Urinary bladder (tissue), 4 donors: ENCODE results near the gene CFAP299. TPM values are rescaled to one million over a fixed set of nuclear protein-coding genes. Genes with fewer than 3 reads are reported as not detected.
"Not testable (repeated sequence)": the region's sequence is repeated elsewhere in the genome, so short reads cannot be mapped to it uniquely, and the experiment has no call there.

Experiments
- DNase-seq: peaks from one replicate; pipeline ENCODE4 v3.0.0-alpha.2; 2015; ENCODE audit errors: extremely low spot score
- H3K27ac ChIP-seq: one replicate; pipeline ENCODE4 v1.5.1; 2013; ENCODE audit warnings: low read depth, mild to moderate bottlenecking, moderate library complexity
- H3K36me3 ChIP-seq: one replicate; pipeline ENCODE4 v1.6.1; 2013; ENCODE audit warnings: mild to moderate bottlenecking, moderate library complexity; ENCODE audit not compliant: insufficient read depth
- H3K4me1 ChIP-seq: one replicate; pipeline ENCODE4 v1.6.1; 2013; ENCODE audit warnings: mild to moderate bottlenecking, moderate library complexity; ENCODE audit not compliant: insufficient read depth
- H3K4me3 ChIP-seq: one replicate; pipeline ENCODE4 v1.5.1; 2013; ENCODE audit warnings: low read depth, low read length
- WGBS: extraction: QIAGEN DNeasy Blood & Tissue Kit; methylation state at CpG from one replicate; pipeline ENCODE4 v1.1.7; 2013; 5-methylcytosine and 5-hydroxymethylcytosine counted together
- polyA plus RNA-seq: library from polyadenylated mRNA; stranded (reverse); fragments of 200-250 nt; gene quantifications from one replicate; pipeline ENCODE4 v1.2.3, GENCODE V29; 2013
- total RNA-seq: library from RNA; depleted of rRNA; stranded (reverse); fragments of >200 nt; gene quantifications from one replicate; pipeline ENCODE4 v1.2.3, GENCODE V29; 2014
- donor health status: healthy with polysubstance abuse.
- donor health status: healthy.

CFAP299 gene
- total and polyA plus RNA-seq, 2 donors: not detected

GRCh38 chr4:80608281-80608980, 272.9 kb downstream of the CFAP299 start:
- H3K4me1 ChIP-seq: no peaks in the 10 kb centered on the region
- no peak overlapping the region for H3K27ac ChIP-seq
- DNase-seq: no peak
- WGBS: 56% methylated on average over 3 of the region's 3 CpGs
- no peaks in the 10 kb centered on the region for H3K36me3 ChIP-seq
- H3K4me3 ChIP-seq: no peak overlapping the region

DNA sequence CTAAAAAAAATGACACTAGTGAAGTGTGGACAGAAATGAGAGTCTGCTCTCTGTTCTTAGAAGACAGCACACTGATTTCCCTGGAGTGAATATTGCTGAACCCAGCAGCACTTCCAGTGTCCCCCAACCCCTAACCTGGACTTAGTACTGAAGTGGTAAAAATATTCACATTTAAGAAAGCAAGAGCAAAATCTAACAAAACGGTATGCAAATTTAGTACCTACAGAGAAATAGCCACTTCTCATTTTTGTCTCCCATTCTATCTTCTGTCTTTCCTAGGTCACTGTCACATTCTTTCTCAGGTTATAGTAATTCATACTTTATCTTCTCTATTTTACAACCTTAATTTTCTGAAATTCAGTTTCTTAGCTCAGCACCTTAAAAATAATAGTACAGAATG, 274.7 kb downstream of the CFAP299 start:
- H3K36me3 ChIP-seq: no peaks in the 10 kb centered on the region
- no peak overlapping the region for H3K27ac ChIP-seq
- no peak for DNase-seq
- H3K4me1 ChIP-seq: no peaks in the 10 kb centered on the region
- 90% methylated on average over 1 of the region's 1 CpG for WGBS
- no peak overlapping the region for H3K4me3 ChIP-seq

DNA sequence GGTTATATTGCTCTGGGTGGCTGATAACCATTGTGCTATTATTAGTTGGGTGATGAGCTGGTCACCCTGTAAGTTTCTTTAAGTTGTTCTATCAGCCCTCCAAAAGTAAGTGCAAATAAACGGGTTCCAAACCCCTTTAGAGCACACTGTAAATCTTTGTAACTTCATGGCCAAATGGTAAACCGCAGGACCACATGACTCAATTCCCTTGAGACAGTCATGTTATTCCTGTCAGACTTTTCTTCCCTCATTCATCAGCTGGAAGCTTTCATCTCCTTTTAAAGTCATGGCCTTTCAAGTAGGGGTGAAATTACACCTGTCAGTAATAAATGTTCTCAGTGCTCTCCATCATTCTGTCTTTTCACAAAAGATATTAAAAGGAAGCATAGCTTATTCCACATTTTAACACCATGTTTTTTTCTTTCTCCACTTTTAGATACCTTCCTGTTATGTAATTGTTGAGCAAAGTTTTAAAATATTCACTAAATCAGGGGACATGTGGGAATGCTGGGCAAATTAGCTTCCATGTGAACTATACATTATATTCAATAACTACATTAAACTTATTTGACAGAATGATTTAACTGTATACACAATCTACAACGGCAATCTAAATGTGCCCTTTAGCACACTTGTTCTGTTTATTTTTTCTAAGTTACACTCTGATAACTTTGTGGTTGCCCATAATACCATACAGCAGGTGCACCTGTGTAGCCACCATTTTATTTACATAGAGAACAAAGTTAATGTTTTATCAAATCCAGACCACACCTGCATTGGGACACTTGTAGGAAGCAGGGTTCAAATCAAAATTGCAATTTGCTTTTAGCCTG, 275.5 kb downstream of the CFAP299 start:
- Histone ChIP-seq H3K36me3 (no peaks in the 10 kb centered on the region), H3K27ac (no peak overlapping the region), H3K4me1 (no peaks in the 10 kb centered on the region), H3K4me3 (no peak overlapping the region)
- no peak for DNase-seq
- whole genome bisulfite sequencing: 33% methylated on average over 3 of the region's 3 CpGs

GRCh38 chr4:80611678-80611979, 276.1 kb downstream of the CFAP299 start:
- no peaks in the 10 kb centered on the region for H3K4me1 ChIP-seq
- DNase-seq: no peak
- H3K4me3 ChIP-seq: no peak overlapping the region
- WGBS: 84% methylated on average over 2 of the region's 2 CpGs
- H3K36me3 ChIP-seq: no peaks in the 10 kb centered on the region
- H3K27ac ChIP-seq: no peak overlapping the region

DNA sequence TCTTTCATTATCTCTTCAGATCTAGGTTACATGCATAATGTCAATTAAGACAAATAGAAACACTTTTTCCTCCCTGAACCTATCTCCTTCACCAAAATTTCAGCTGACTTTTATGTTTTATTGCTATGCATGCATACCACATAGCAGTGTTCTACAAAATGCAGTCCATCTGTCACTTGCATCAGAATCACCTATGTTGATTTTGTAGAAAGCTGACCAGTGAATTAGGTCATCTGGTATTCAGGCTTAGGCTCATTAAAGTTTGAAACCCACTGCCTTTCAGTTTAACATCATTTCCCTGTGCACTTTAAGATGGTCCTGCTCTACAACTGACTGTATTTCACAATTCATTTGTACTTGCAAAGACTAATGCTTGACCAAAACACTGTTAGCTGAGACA, 277.9 kb downstream of the CFAP299 start:
- H3K27ac ChIP-seq: no peak overlapping the region
- no peaks in the 10 kb centered on the region for H3K4me1 ChIP-seq
- no peak overlapping the region for H3K4me3 ChIP-seq
- no peaks in the 10 kb centered on the region for H3K36me3 ChIP-seq
- DNase-seq: no peak

- DNase-seq: no peak
- no peak overlapping the region for H3K4me3 ChIP-seq
- H3K36me3 ChIP-seq: no peaks in the 10 kb centered on the region
- no peak overlapping the region for H3K27ac ChIP-seq
- H3K4me1 ChIP-seq: no peaks in the 10 kb centered on the region
- WGBS: 84% methylated on average over 6 of the region's 6 CpGs
These were observed 278.8 kb downstream of the CFAP299 start for GRCh38 chr4:80614319-80614718.

DNA sequence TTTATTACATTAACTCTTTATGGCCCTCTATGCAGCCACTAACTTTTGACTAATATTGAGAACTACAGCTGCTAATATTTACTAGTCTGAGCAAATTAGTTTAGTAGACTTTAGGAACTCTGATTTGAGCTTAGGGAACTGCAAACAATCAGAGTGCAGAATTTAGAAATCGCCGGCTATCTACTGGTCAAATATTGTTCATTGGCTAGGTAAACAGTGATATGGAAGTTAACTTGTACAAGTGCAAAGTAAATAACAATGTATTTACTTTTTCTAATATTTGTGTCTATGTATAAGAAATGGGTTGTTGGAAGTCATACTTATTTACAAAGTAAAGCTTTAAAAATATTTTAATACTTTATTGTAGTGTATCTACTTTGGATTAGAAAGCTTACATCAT, 279.6 kb downstream of the CFAP299 start:
- no peaks in the 10 kb centered on the region for H3K36me3 ChIP-seq
- H3K4me1 ChIP-seq: no peaks in the 10 kb centered on the region
- H3K27ac ChIP-seq: no peak overlapping the region
- H3K4me3 ChIP-seq: no peak overlapping the region
- DNase-seq: no peak
- WGBS: 90% methylated on average over 2 of the region's 2 CpGs

DNA sequence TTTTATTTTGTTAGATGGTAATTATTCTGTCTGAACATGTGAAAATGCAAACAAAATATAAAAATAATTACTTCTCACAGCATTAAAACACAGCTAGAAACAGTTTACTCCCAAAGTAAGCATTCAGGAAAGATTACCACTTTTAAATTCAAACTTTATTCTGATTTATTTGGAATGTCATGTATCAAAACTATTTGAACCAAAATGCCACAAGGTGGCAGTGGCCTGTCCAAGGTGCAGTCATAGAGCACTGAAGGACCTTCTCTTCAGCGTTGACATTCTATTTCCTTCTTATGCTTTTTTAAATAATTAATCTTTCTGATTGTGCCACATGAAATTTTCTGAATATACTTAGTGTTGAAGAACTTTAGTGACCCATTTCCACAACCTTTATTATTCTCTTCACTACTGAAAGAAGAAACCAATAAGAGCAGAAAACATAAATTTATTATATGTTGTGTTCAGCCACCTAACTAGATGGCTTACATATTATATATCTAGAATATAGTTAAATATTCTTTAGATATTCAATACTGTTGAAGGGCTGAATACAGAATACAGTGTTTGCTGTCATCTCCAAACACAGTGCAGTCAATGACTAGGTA, 283.6 kb downstream of the CFAP299 start:
- Histone ChIP-seq H3K36me3 (no peaks in the 10 kb centered on the region), H3K27ac (no peak overlapping the region), H3K4me1 (no peaks in the 10 kb centered on the region), H3K4me3 (no peak overlapping the region)
- 48% methylated on average over 1 of the region's 1 CpG for WGBS
- no peak for DNase-seq

GRCh38 chr4:80631861-80632260, 296.3 kb downstream of the CFAP299 start:
- WGBS: 59% methylated on average over 1 of the region's 1 CpG
- H3K27ac ChIP-seq: no peak overlapping the region

DNA sequence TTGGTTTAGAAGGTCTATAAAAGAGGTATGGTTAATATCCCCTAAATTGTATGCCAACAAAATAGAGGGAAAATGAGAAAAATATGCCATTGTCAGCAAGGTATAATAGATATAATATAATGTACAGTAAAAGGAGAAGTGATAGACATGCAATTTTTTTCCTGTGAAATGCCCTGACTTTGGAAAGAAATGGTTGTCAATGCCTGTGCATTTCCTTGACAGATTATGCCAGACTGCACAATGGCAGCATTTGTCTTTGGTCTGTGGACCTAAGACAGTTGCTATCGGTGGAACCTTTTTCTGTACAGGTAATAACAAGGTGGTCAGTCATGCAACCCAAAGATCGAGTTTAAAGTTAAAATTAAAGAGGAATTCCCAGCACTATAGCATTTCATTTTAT, 301.7 kb downstream of the CFAP299 start:
- no peaks in the 10 kb centered on the region for H3K4me1 ChIP-seq
- no peaks in the 10 kb centered on the region for H3K36me3 ChIP-seq
- no peak for DNase-seq
- no peak overlapping the region for H3K4me3 ChIP-seq
- 90% methylated on average over 2 of the region's 2 CpGs for WGBS
- H3K27ac ChIP-seq: no peak overlapping the region

More at GRCh38 chr4:80631861-80632260, 296.3 kb downstream of the CFAP299 start:
- Histone ChIP-seq H3K36me3 (no peaks in the 10 kb centered on the region), H3K4me1 (no peaks in the 10 kb centered on the region), H3K4me3 (no peak overlapping the region)
- DNase-seq: no peak

DNA sequence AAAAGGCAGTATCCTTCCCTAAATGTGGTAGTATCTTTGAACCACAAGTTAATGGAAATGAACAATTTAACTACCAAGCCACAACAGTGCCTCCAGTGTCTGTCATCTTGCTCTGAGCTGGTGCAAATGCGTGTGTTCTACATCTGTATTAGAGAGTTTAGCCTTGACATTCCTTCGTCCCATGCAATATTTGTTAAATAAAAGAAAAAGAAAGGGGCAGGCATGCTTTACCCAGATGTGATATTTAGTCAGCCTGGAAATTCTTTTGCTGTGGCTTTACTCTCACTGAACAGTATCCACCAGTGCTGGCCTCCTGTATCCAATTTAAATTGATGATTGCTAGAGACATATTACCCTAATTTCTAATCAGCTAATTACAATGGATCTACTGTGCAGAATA, 310.5 kb downstream of the CFAP299 start:
- no peak overlapping the region for H3K27ac ChIP-seq
- H3K4me3 ChIP-seq: no peak overlapping the region
- H3K4me1 ChIP-seq: no peaks in the 10 kb centered on the region
- 71% methylated on average over 2 of the region's 2 CpGs for WGBS
- H3K36me3 ChIP-seq: no peaks in the 10 kb centered on the region
- no peak for DNase-seq

DNA sequence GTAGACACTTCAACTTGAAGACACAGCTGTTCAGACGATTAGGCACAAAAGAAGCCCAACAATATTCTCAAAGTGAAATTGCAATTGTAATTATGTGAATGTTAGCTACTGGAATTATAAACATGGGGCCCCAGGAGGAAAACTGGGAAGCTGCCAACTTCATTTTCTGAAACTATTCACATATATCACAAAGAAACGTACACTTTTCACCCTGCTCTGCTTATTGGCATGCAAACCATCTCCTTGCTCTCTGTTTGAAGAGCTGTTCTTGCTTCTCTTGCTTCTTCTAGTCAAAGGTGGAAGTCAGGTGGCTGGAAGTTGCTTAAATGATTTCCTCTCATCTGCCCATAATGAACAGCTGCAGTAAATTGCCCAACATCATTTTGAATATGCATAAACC, 320.1 kb downstream of the CFAP299 start:
- WGBS: 51% methylated on average over 2 of the region's 2 CpGs
- DNase-seq: no peak
- no peaks in the 10 kb centered on the region for H3K4me1 ChIP-seq
- H3K4me3 ChIP-seq: no peak overlapping the region
- no peak overlapping the region for H3K27ac ChIP-seq
- H3K36me3 ChIP-seq: no peaks in the 10 kb centered on the region

GRCh38 chr4:80670118-80670517, 334.6 kb downstream of the CFAP299 start:
- not testable (repeated sequence) for H3K36me3 ChIP-seq, H3K4me1 ChIP-seq, DNase-seq, H3K4me3 ChIP-seq, H3K27ac ChIP-seq
- 96% methylated on average over 3 of the region's 3 CpGs for WGBS

DNA sequence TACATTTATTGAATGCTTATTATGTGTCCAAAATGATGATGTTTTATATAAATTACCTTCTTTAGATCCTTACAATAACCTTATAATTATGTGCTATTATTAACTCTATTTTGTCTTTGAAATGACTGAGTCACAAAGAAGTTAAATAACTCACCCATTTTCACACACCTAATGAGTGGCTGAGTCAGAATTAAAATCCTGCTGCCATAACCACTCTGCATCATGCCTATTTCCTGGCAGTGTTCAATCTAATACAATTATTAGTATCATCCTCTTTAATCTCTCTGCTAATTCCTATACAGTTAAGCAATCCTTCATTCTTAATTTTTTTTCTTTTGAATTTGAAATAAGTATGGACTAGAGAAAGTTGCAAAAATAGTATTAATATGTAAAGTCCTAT, 342.9 kb downstream of the CFAP299 start:
- no peaks in the 10 kb centered on the region for H3K36me3 ChIP-seq
- H3K27ac ChIP-seq: no peak overlapping the region
- no peak for DNase-seq
- no peaks in the 10 kb centered on the region for H3K4me1 ChIP-seq
- no peak overlapping the region for H3K4me3 ChIP-seq
